Mesenteric fat pad (tissue), 1 donor: Measurements from ENCODE around the gene EPHA4. TPM values are rescaled to one million over a fixed set of nuclear protein-coding genes. Genes with fewer than 3 reads are reported as not detected.

ENCODE experiments used
- DNase-seq: peaks from one replicate; pipeline ENCODE4 v3.0.0-alpha.2; 2020; ENCODE audit warnings: low spot score
- total RNA-seq: library from RNA; stranded (reverse); fragmentation: NEBNext Ultra II Directional; extraction: Animal tissue kit (Norgen Biotek cat#: 25700); gene quantifications from one replicate; pipeline ENCODE4 v1.2.1, GENCODE V29; 2021
- donor health status: DM: yes; HTN: yes; CAD: no.

Gene EPHA4
- total RNA-seq, 1 donor from 2014 or later = 23.1 TPM

DNA sequence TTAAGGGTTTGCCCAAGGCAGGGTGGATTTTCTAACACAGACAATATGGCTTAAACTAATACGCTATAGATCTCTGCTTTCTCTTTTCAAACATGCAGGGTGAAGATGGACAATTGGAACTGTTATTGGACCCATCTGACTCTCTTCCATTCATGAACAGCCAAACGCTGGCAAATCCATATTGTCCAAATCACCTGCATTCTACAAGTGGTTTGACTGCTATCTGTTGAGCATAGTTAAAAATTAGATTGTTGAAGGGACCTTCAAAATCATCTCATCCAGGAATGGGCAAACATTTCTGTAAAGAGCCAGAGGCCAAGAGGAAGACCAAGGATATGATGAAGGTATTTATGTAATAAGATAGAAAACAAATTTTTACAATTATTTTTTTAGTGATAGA is 65.6 kb downstream of the EPHA4 start:
- DNase-seq = no peak

GRCh38 chr2:221505605-221506004 is 66.5 kb downstream of the EPHA4 start:
- DNase-seq = no peak

DNA sequence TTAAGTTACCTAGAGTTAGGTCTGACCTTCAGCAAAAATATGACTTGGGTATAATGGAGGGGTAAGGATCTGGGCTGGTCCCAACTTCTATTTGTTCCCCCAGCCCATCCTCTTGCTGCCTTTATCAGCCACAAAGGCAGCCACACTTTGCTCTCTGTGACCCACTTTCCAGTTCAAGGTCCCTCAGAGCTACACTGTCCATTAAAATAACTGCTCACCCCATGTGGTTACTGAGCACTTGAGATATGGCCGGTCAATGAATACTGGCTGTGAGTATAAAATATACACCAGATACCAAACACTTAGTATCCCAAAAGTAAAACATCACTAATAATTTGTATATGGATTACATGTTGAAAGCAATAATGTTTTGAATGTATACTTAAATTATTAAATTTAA is 67.2 kb downstream of the EPHA4 start:
- DNase-seq = no peak

- no peak for DNase-seq
These were observed 68.1 kb downstream of the EPHA4 start for GRCh38 chr2:221503965-221504364.

DNA sequence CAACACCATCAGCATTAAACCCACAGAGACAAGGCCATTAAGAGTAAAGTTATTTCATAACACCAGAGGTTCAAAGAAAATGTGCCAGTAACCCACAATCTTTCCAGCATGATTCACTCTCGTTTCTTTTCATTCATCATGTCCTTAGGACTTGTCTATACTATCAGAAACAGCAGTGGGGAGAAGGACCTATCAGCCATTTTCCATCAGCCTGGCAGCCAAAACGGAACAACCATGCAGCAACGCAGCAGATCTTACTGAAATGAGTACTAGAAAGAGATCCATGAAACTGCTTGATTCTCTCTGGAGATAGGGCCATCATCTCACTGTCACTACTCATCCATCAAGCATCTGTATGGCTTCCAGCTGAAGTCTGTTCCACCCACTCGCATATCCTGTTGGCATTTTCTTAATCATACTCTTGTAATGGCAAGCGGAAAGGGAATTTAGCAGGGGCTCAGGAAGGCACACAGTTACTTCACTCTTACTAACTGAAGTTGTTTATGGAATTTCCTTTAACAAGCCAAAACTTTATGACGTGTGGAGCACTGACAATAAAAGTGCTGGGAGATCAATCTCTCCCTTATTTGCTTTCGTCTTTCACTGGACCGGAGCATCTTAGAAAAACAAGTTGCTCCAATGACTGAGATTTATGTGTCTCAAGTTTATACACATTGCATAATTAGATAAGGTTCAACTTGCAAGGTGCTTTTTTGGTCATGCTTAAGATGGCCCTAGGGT is 69.7 kb downstream of the EPHA4 start:
- no peak for DNase-seq

DNA sequence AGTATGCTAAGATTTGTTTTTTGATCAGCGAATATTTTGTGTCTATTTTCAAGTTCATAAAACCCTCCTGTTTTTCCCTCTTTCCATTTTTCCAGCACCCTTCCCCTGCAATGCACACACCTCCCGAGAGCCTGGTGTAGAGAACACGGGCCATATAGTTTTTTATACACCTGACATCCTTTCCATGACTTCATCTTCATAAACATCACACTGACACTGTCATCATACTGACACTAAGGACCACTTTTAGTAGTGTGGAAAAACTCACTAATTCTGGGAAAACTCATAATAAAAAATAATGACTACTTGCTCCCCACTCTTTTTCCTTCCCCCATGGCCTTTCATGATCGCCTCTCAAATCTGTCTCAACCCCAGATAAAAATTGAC is 70.2 kb downstream of the EPHA4 start:
- DNase-seq = no peak

GRCh38 chr2:221501210-221501882 is 70.8 kb downstream of the EPHA4 start:
- DNase-seq = no peak

DNA sequence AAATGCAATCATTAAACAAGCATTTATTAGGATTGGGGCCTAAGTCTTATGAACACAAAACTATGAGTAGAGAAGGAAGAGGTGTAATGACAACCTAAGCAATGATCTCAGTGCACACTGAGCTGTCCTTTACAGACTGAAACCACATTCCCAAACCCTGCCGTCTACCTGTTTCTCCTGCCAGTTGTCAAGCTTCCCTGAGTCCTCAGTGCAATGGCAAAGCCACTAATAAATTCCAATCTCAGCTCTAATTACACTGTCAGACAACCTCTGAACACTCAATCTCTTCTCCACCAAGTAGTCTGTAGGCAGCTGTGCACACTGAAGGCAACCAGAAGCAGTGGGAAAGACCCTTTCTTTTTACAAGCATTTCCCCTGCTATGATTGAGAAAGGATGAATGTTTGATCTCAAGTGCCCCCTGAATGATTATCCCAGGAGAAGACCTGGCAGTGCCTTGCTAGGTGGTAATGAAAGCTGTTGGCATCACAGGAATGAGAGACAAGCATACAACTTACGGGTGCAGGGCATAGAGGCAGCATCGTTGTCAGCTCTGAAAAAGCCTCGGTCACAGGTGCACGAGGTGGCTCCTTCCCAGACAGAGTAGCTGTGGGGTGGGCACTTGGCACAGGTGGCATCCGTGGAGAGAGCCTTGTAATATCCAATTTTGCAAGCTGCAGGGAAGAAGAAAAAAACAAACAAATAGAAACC is 71.4 kb downstream of the EPHA4 start:
- no peak for DNase-seq

GRCh38 chr2:221495731-221496130 is 76.4 kb downstream of the EPHA4 start:
- no peak for DNase-seq

DNA sequence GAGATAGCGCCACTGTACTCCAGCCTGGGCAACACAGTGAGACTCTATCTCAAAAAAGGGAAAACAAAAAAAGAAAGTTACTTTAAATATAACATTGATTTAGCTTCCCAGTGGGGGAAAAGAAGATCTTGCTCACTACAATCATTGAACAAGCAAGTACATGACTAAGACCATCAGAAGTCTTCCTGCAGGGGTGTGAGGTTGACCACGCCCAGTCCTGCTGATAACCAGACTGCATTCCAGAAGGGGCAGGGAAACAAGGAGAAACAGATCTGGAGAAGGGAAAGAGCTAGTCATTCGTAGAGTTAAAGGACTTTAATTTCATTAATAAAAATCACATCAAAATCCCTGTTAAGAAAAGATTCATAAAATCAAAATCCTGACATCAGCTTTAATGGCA is 77.5 kb downstream of the EPHA4 start:
- DNase-seq = no peak

GRCh38 chr2:221493391-221493790 is 78.7 kb downstream of the EPHA4 start:
- no peak for DNase-seq

DNA sequence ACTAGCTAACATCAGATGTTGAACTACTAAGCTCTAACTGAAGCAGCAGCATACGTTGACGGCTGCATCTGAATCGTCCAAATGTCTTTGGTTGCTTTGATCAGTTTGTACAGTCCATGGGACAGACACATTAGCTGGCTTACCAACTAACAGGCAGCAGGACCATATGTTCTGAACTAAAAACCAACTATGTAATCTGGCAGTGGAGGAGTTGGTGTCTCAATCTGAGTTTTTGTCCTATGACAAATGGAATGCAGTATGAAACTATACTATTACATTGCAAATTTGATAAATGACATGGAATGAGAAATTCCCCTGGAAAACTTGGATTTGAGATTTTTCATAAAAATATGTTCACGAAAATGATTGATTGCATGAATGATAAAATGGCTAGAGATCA is 79.5 kb downstream of the EPHA4 start:
- no peak for DNase-seq

GRCh38 chr2:221490506-221491060 is 81.5 kb downstream of the EPHA4 start:
- no peak for DNase-seq

DNA sequence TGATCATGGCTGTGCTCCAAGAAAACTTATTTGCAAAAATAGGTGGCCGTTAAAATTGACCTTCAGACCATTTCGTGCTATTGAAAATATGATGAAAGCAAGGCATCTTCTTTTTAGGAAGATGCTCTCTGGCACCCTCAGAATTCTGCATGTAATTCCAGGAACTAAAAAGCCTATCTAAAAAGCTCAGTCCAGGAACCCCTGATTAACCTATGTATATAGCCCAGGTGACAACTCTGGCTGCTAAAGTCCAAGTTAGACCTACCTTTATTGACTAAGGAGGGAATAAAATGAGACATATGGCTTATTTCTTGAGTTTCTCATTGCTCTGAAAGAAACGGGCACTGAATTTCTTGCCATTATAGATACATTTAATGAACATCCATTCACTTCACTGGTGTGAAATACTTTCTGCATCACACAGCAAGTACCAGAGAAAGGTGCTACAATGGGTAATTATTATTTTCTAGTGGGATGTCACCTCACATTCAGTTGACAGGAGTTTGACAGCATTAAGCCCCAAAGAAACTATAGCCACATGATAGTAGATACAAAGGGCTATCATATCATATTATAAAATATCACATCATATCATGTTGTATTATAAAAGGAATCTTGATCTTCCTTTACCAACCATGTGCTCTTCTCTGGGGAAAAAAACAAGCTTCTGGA is 83.8 kb downstream of the EPHA4 start:
- DNase-seq = no peak

DNA sequence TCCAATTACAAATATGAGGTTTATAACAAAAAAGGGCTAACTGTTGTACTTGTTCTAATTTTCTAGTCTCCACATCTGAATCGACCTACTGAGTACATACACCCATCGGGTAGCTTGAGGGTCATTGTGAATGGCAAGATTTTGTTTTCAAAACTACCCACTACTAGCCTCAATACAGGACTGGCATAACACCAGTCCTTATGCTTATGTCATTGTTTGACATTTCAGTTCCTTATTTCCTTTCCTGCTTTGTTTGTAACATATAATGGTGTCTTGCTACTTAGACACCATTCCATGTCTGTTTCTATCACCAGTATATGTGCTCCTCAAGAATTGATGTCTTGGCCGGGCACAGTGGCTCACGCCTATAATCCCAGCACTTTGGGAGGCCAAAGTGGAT is 86.0 kb downstream of the EPHA4 start:
- DNase-seq = no peak

- no peak for DNase-seq
These were observed 86.6 kb downstream of the EPHA4 start for GRCh38 chr2:221485503-221485870.

- no peak for DNase-seq
These were observed 87.2 kb downstream of the EPHA4 start for GRCh38 chr2:221484761-221485502.

GRCh38 chr2:221482666-221483455 is 89.2 kb downstream of the EPHA4 start:
- DNase-seq = no peak

- no peak for DNase-seq
These were observed 91.3 kb downstream of the EPHA4 start for GRCh38 chr2:221480821-221481220.

DNA sequence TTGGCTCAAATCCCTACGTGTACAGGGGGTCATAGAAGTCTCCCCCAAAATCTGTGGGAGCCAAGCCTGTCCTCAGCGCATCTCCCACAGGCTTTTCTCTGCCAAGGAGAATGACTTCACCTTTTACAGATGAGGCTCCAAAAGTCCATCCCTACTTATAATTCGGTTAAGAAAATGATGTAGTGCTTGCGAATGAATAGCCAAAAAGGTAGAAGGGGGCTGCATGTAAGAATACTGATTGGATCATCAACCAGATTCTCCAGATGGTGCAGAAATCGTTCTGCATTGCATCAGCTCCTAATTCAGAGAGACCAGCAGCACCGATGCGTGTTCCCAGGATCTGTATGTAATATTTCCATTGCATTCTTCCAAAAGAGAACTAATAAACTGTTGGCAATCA is 91.9 kb downstream of the EPHA4 start:
- DNase-seq = no peak
